ENCODE results near the gene ABCA4. TPM values are rescaled to one million over a fixed set of nuclear protein-coding genes. Genes with fewer than 3 reads are reported as not detected.

The ABCA4 gene
- total RNA-seq, 1 experiment from 2014 or later: 0.09 TPM

GRCh38 chr1:94012708-94013366, 108.1 kb downstream of the ABCA4 start (continued):
- 0 out of 2 replicates have a peak, but pooled peaks have one; percentile 37 for TF ChIP-seq ZNF138 (CRISPR knock-in tag; conservative IDR thresholded peaks at IDR 0.05)
- TF ChIP-seq CTCF (IDR thresholded peaks at IDR 0.05): no peak
- no peak for TF ChIP-seq OVOL2 (CRISPR knock-in tag; IDR thresholded peaks at IDR 0.05; ENCODE audit: borderline replicate concordance)
- TF ChIP-seq, protein P1, sequence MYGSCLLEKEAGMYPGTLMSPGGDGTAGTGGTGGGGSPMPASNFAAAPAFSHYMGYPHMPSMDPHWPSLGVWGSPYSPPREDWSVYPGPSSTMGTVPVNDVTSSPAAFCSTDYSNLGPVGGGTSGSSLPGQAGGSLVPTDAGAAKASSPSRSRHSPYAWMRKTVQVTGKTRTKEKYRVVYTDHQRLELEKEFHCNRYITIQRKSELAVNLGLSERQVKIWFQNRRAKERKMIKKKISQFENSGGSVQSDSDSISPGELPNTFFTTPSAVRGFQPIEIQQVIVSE (CRISPR knock-in tag; IDR thresholded peaks at IDR 0.05; ENCODE audit: borderline replicate concordance): no peak
- peak; percentile 86 for TF ChIP-seq ETV6 (CRISPR knock-in tag; IDR thresholded peaks at IDR 0.05)
- TF ChIP-seq, protein P2, sequence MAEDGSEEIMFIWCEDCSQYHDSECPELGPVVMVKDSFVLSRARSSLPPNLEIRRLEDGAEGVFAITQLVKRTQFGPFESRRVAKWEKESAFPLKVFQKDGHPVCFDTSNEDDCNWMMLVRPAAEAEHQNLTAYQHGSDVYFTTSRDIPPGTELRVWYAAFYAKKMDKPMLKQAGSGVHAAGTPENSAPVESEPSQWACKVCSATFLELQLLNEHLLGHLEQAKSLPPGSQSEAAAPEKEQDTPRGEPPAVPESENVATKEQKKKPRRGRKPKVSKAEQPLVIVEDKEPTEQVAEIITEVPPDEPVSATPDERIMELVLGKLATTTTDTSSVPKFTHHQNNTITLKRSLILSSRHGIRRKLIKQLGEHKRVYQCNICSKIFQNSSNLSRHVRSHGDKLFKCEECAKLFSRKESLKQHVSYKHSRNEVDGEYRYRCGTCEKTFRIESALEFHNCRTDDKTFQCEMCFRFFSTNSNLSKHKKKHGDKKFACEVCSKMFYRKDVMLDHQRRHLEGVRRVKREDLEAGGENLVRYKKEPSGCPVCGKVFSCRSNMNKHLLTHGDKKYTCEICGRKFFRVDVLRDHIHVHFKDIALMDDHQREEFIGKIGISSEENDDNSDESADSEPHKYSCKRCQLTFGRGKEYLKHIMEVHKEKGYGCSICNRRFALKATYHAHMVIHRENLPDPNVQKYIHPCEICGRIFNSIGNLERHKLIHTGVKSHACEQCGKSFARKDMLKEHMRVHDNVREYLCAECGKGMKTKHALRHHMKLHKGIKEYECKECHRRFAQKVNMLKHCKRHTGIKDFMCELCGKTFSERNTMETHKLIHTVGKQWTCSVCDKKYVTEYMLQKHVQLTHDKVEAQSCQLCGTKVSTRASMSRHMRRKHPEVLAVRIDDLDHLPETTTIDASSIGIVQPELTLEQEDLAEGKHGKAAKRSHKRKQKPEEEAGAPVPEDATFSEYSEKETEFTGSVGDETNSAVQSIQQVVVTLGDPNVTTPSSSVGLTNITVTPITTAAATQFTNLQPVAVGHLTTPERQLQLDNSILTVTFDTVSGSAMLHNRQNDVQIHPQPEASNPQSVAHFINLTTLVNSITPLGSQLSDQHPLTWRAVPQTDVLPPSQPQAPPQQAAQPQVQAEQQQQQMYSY (CRISPR knock-in tag; IDR thresholded peaks at IDR 0.05): 0 out of 2 replicates have a peak, but pooled peaks have one; percentile 22
- TF ChIP-seq ARID4B (CRISPR knock-in tag; IDR thresholded peaks at IDR 0.05; ENCODE audit: borderline replicate concordance): peak; percentile 91
- no peak for TF ChIP-seq GRHL2 (CRISPR knock-in tag; IDR thresholded peaks at IDR 0.05; ENCODE audit: insufficient replicate concordance, severe bottlenecking)
- no peak for TF ChIP-seq SOX15 (CRISPR knock-in tag; IDR thresholded peaks at IDR 0.05)
- peak; percentile 97 for TF ChIP-seq FOXK1 (CRISPR knock-in tag; IDR thresholded peaks at IDR 0.05)
- no peak for TF ChIP-seq AR (CRISPR knock-in tag; IDR thresholded peaks at IDR 0.05)

All from WTC11 (cell line).